Heart left ventricle (tissue), 16 donors: ENCODE measurements around the gene LCLAT1. TPM values are rescaled to one million over a fixed set of nuclear protein-coding genes. Genes with fewer than 3 reads are reported as not detected.

Experiments used
- ATAC-seq, 4 donors: fragments of 200-7000 bp; cut with Tn5 transposase; one replicate each; pipeline ENCODE4 v1.9.1; 2020 to 2022; ENCODE audit warnings: moderate library complexity in 4 of 4, mild to moderate bottlenecking in 3 of 4, moderate number of reproducible peaks in 1 of 4
- DNase-seq, 5 donors: peaks; one replicate each; pipeline ENCODE4 v3.0.0-alpha.2; 2020
- H3K27ac ChIP-seq, 12 donors: fragments of 200-600 bp; sonication (generic) in 4 of 12; one replicate each; pipeline versions ENCODE4 v1.5.0 to v1.8.0; 2016 to 2022; ENCODE audit warnings: mild to moderate bottlenecking in 2 of 12
- H3K27me3 ChIP-seq, 9 donors: fragments of 200-600 bp; sonication (generic) in 2 of 9; one replicate each; pipeline versions ENCODE4 v1.5.1 to v1.8.0; 2016 to 2022; ENCODE audit warnings: mild to moderate bottlenecking in 3 of 9
- H3K36me3 ChIP-seq, 9 donors: fragments of 200-600 bp; sonication (generic) in 2 of 9; one replicate each; pipeline versions ENCODE4 v1.5.0 to v1.8.0; 2018 to 2022; ENCODE audit warnings: mild to moderate bottlenecking in 2 of 9
- H3K4me1 ChIP-seq, 12 donors: fragments of 200-600 bp; sonication (generic) in 4 of 12; one replicate each; pipeline versions ENCODE4 v1.5.0 to v1.8.0; 2016 to 2022; ENCODE audit warnings: mild to moderate bottlenecking in 3 of 12
- H3K4me3 ChIP-seq, 12 donors: fragments of 200-600 bp; sonication (generic) in 4 of 12; one replicate each; pipeline versions ENCODE4 v1.5.0 to v1.8.0; 2017 to 2022; ENCODE audit warnings: mild to moderate bottlenecking in 9 of 12, moderate library complexity in 4 of 12
- H3K9me3 ChIP-seq, 12 donors: fragments of 200-600 bp; sonication (generic) in 4 of 12; one replicate each; pipeline versions ENCODE4 v1.5.0 to v1.8.0; 2016 to 2022; ENCODE audit warnings: mild to moderate bottlenecking in 1 of 12
- POLR2A ChIP-seq, 2 donors: fragments of 450-650 bp; IDR thresholded peaks; one replicate each; pipeline ENCODE4 v1.6.1; 2017; ENCODE audit warnings: antibody characterized with exemption in 2 of 2, mild to moderate bottlenecking in 2 of 2, moderate library complexity in 2 of 2
- WGBS, 4 donors: extraction: QIAGEN DNeasy Blood & Tissue Kit in 2 of 4; methylation state at CpG; one replicate each; pipeline versions ENCODE4 v1.1.5 to v1.1.7; 2013 to 2018; 5-methylcytosine and 5-hydroxymethylcytosine counted together
- intact Hi-C, 10 donors: fragments of 100-400 bp; cut with DNase I; formaldehyde crosslinking; loops; one replicate each; pipeline versions ENCODE4 v1.11.1 to v1.14.2; 2022
- polyA plus RNA-seq, 2 donors: library from polyadenylated mRNA; stranded (reverse); fragments of 200-250 nt; gene quantifications; one replicate each; pipeline ENCODE4 v1.2.3, GENCODE V29; 2013
- total RNA-seq, 9 donors: library from RNA; depleted of rRNA in 2 of 9; stranded (reverse); fragments of >200 nt in 2 of 9; fragmentation: NEBNext Ultra II Directional in 3 of 9; extraction: Animal tissue kit (Norgen Biotek cat#: 25700) in 3 of 9; gene quantifications; one replicate each; pipeline versions ENCODE4 v1.1.0 to v1.2.4, GENCODE V29; 2016 to 2023
- TF ChIP-seq, protein P1 (sequence below), 12 donors: fragments of 200-600 bp; sonication (generic) in 4 of 12; IDR thresholded peaks; one replicate each; pipeline versions ENCODE4 v1.5.0 to v1.8.0; 2018 to 2022; ENCODE audit warnings: antibody characterized with exemption in 12 of 12, mild to moderate bottlenecking in 5 of 12
- donor health status: ischemic (EF 13 %, LVEDD 7.1; RV severe dilation, severe dysfunction).
- donor health status: healthy with polysubstance abuse.
- donor health status: DM: no; HTN: yes; CAD: no.
- donor health status: DM: no; HTN: no; CAD: no.
- donor health status: ischemic (EF 25% LVEDD 6.9; RV normal size, moderate dysfunction).
- donor health status: ischemic (EF 25% LVEDD 5.7; RV mildly dilated, moderate dysfunction).
- donor health status: healthy.
- donor health status: DM: yes; HTN: yes; CAD: no.
- donor health status: ischemic (EF 35%, LVEDD 5.7; RV mildly dilated, moderate dysfunction).
- donor health status: nonischemic (EF 11% LVEDD 7.7; RV severe dilation, severe dysfunction).
- donor health status: DM: yes; HTN: yes; CAD: no.
- donor health status: PGD.
- donor health status: ischemic (EF 29% LVEDD 5.4; RV normal size, mild dysfunction).
- donor health status: nonischemic (EF 23%, LVEDD 6.1; RV moderate dilation, normal function).

The LCLAT1 gene
- total and polyA plus RNA-seq, 11 donors, result 9.8 to 70.2 (median 43.8) TPM

DNA sequence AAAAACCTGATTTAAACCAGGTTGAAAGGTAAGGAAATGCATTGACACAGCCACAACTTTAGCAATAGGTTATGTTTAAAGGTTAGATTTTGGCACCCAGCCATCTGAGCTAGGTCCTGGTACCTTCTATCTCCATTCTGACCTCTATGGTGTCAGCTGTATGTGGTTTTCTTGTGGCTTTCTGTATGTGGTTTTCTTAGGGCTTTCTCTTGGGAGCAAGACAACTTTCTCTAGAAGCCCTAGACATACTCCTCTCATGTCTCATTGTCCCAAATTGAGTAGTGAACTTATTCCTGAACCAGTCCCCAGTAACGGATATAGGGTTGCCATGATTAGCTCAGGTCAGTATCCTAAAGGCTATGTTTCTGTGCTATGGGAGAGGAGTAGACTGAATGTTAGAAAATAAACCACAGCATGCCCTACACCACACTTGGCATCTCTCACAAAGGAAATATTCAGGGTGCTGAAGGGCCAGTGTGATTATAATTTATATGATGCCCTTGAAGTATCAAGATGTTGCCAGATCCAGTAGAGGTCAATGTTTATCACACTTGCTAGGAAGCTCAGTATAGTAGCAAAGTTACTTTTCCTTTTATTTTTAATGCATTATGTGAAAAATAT lies 184.1 kb downstream of the LCLAT1 start:
- peak in 3 of 4 donors; percentile 39 to 55 (median 41) for ATAC-seq
- TF ChIP-seq POLR2A (IDR thresholded peaks at IDR 0.05), result no peak
- TF ChIP-seq, protein P1, sequence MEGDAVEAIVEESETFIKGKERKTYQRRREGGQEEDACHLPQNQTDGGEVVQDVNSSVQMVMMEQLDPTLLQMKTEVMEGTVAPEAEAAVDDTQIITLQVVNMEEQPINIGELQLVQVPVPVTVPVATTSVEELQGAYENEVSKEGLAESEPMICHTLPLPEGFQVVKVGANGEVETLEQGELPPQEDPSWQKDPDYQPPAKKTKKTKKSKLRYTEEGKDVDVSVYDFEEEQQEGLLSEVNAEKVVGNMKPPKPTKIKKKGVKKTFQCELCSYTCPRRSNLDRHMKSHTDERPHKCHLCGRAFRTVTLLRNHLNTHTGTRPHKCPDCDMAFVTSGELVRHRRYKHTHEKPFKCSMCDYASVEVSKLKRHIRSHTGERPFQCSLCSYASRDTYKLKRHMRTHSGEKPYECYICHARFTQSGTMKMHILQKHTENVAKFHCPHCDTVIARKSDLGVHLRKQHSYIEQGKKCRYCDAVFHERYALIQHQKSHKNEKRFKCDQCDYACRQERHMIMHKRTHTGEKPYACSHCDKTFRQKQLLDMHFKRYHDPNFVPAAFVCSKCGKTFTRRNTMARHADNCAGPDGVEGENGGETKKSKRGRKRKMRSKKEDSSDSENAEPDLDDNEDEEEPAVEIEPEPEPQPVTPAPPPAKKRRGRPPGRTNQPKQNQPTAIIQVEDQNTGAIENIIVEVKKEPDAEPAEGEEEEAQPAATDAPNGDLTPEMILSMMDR (IDR thresholded peaks at IDR 0.05), result no peak
- 19 to 61% (median 27%) methylated on average over 1 of the region's 1 CpG for WGBS, 4 donors

GRCh38 chr2:30633039-30633438 lies 186.0 kb downstream of the LCLAT1 start:
- no peak for ATAC-seq
- 83 to 89% (median 88%) methylated on average over 4 of the region's 4 CpGs for WGBS, 4 donors
- intact Hi-C loops, result loop anchor here in 1 of 10 donors (5.0 kb wide), 1 partner anchor 59 kb away; no protein-coding TSS in a partner anchor
- no peak for DNase-seq
- no peaks in the 10 kb centered on the region for H3K27me3 ChIP-seq
- no peaks in the 10 kb centered on the region for H3K9me3 ChIP-seq
- no peak overlapping the region for H3K27ac ChIP-seq
- TF ChIP-seq POLR2A (IDR thresholded peaks at IDR 0.05), result no peak
- TF ChIP-seq, protein P1 (IDR thresholded peaks at IDR 0.05), result no peak
- H3K4me1 ChIP-seq, result peaks cover 0 to 24% (median 2%) of the 10 kb centered on the region in 12 donors
- no peaks in the 10 kb centered on the region for H3K36me3 ChIP-seq
- H3K4me3 ChIP-seq, result no peak overlapping the region

More for the DNA sequence above, 184.1 kb downstream of the LCLAT1 start:
- Histone ChIP-seq H3K36me3 (no peaks in the 10 kb centered on the region), H3K27ac (peak overlapping the region in 3 of 12 donors; percentile 10 to 49 (median 13)), H3K9me3 (no peaks in the 10 kb centered on the region), H3K4me1 (peaks cover 0 to 34% (median 4%) of the 10 kb centered on the region in 12 donors), H3K27me3 (no peaks in the 10 kb centered on the region), H3K4me3 (no peak overlapping the region)
- intact Hi-C loops, result loop anchor here in 1 of 10 donors (5.0 kb wide), 1 partner anchor 61 kb away; no protein-coding TSS in a partner anchor
- DNase-seq, result no peak

- peaks cover 0 to 8% (median 0%) of the 10 kb centered on the region in 12 donors for H3K4me1 ChIP-seq
- TF ChIP-seq, protein P1 (IDR thresholded peaks at IDR 0.05), result no peak
- TF ChIP-seq POLR2A (IDR thresholded peaks at IDR 0.05), result no peak
- peak in 1 of 4 donors; percentile 18 for ATAC-seq
- H3K36me3 ChIP-seq, result peaks cover 0 to 17% (median 13%) of the 10 kb centered on the region in 9 donors
- H3K4me3 ChIP-seq, result no peak overlapping the region
- no peaks in the 10 kb centered on the region for H3K9me3 ChIP-seq
- WGBS, 4 donors, result 82 to 91% (median 88%) methylated on average over 1 of the region's 1 CpG
- intact Hi-C loops, result no loop called here
- no peaks in the 10 kb centered on the region for H3K27me3 ChIP-seq
- no peak overlapping the region for H3K27ac ChIP-seq
- DNase-seq, result no peak
Observed at GRCh38 chr2:30636311-30636710, 189.3 kb downstream of the LCLAT1 start.

- WGBS, 4 donors, result 95 to 98% (median 97%) methylated on average over 5 of the region's 5 CpGs
- no peak for DNase-seq
- Histone ChIP-seq H3K36me3 (peaks cover 0 to 27% (median 17%) of the 10 kb centered on the region in 9 donors), H3K4me1 (no peaks in the 10 kb centered on the region), H3K27ac (no peak overlapping the region), H3K9me3 (no peaks in the 10 kb centered on the region), H3K27me3 (no peaks in the 10 kb centered on the region), H3K4me3 (no peak overlapping the region)
- TF ChIP-seq, protein P1 (IDR thresholded peaks at IDR 0.05), result no peak
- no peak for TF ChIP-seq POLR2A (IDR thresholded peaks at IDR 0.05)
- intact Hi-C loops, result no loop called here
- ATAC-seq, result no peak
Observed at GRCh38 chr2:30639836-30640235, 192.8 kb downstream of the LCLAT1 start.
